ENCODE data around the gene C22orf23. TPM values are rescaled to one million over a fixed set of nuclear protein-coding genes. Genes with fewer than 3 reads are reported as not detected.
A peak's percentile ranks its signal among the peaks of the same experiment; 100 is the strongest.

The C22orf23 gene
- total and polyA plus RNA-seq, 2 of the 4 experiments (the other 2 are of a cell fraction), result 0.39 to 0.54 TPM

GRCh38 chr22:37991731-37992442 is 38.5 kb upstream of the C22orf23 start:
- CTCF ChIA-PET, result no interaction called here
- POLR2A ChIA-PET (ENCODE audit: unreplicated experiment), result no interaction called here
- ATAC-seq (ENCODE audit: low read depth), result no peak

More at GRCh38 chr22:37991731-37992442, 38.5 kb upstream of the C22orf23 start:
- in situ Hi-C loops (cut with MboI; ENCODE audit: low sequenced_read_pairs) (no loop called here), dilution Hi-C loops (cut with HindIII; ENCODE audit: low sequenced_read_pairs, unreplicated experiment) (no loop called here), intact Hi-C loops (cut with micrococcal nuclease) (no loop called here)
- no peaks in the 10 kb centered on the region for H3K36me3 ChIP-seq (ENCODE audit: control insufficient read depth, insufficient read depth, low read length)
- H3K23ac ChIP-seq (ENCODE audit: low read depth, low read length), result no peak overlapping the region; the same call in 1 of the 2 replicates
- WGBS, 2 experiments (ENCODE audit: extremely low coverage in 2 of 2, insufficient read length in 1 of 2), result 86% methylated on average over 2 of the region's 6 CpGs; no CpG with 5 or more reads in 1 of the 2 experiments
- H3K79me1 ChIP-seq (ENCODE audit: low read depth in 1 of 2, low read length in 2 of 2), result no peaks in the 10 kb centered on the region
- peaks cover 1% of the 10 kb centered on the region; the same call in 1 of the 2 replicates for H3K27me3 ChIP-seq (ENCODE audit: control insufficient read depth, insufficient read depth, low read length)
- H3K4me3 ChIP-seq (ENCODE audit: insufficient read depth, low read depth, low read length), result no peak overlapping the region
- H3K14ac ChIP-seq (replicated peaks; ENCODE audit: low read depth, low read length), result no peak overlapping the region
- no peaks in the 10 kb centered on the region for H3K9me3 ChIP-seq (ENCODE audit: control insufficient read depth, insufficient read depth, low read length)
- H4K91ac ChIP-seq (ENCODE audit: insufficient read depth, low read depth, low read length), result no peak overlapping the region
- H3K56ac ChIP-seq (ENCODE audit: extremely low read depth, insufficient read depth, low read length), result no peak overlapping the region
- peaks cover 8% of the 10 kb centered on the region; the same call in 1 of the 2 replicates for H3K9me1 ChIP-seq (ENCODE audit: insufficient read depth, low read length)
- no peak overlapping the region for H3K27ac ChIP-seq (ENCODE audit: insufficient read depth, low read length)
- peak overlapping the region; percentile 58 for H2AFZ ChIP-seq (replicated peaks; ENCODE audit: low read length, poor library complexity)
- H4K20me1 ChIP-seq (ENCODE audit: insufficient read depth, low read length), result no peaks in the 10 kb centered on the region
- no peak overlapping the region for H2BK5ac ChIP-seq (ENCODE audit: low read depth, low read length, poor library complexity, severe bottlenecking)
- no peak overlapping the region for H2AK9ac ChIP-seq (replicated peaks; ENCODE audit: low read depth, low read length, poor library complexity)
- DNase-seq, result peak; percentile 15
- H3K4ac ChIP-seq (ENCODE audit: low read depth, low read length), result no peak overlapping the region
- no peak overlapping the region for H3K9ac ChIP-seq (ENCODE audit: low read depth, low read length)
- no TSS peak for BruUV-seq (replicated peaks)
- TF ChIP-seq RFX5 (IDR thresholded peaks at IDR 0.05; ENCODE audit: low read depth, low read length), result no peak
- no peak for TF ChIP-seq MXI1 (IDR thresholded peaks at IDR 0.05; ENCODE audit: borderline replicate concordance, low read depth, low read length)
- no peak for TF ChIP-seq BHLHE40 (IDR thresholded peaks at IDR 0.05; ENCODE audit: low read depth, low read length)
- TF ChIP-seq CEBPB (IDR thresholded peaks at IDR 0.05; ENCODE audit: low read depth, low read length), result no peak
- no peak for TF ChIP-seq MAZ (IDR thresholded peaks at IDR 0.05; ENCODE audit: borderline replicate concordance, low read depth, low read length)
- H2BK15ac ChIP-seq (ENCODE audit: low read depth, low read length), result no peak overlapping the region
- no peak overlapping the region for H2BK120ac ChIP-seq (ENCODE audit: low read depth, low read length)
- no peak overlapping the region for H2AK5ac ChIP-seq (ENCODE audit: low read depth, low read length)
- no peak overlapping the region for H4K5ac ChIP-seq (ENCODE audit: low read depth, low read length)
- no peak overlapping the region for H2BK20ac ChIP-seq (ENCODE audit: low read depth, low read length)
- H4K8ac ChIP-seq (ENCODE audit: low read depth in 2 of 2, low read length in 2 of 2), result no peak overlapping the region
- no peak overlapping the region for H3K4me2 ChIP-seq (ENCODE audit: low read depth, low read length)
- no peak overlapping the region for H3K18ac ChIP-seq (ENCODE audit: low read depth, low read length)
- H3K4me1 ChIP-seq (ENCODE audit: control insufficient read depth, insufficient read depth, low read length), result no peaks in the 10 kb centered on the region
